Lower leg skin (tissue), 3 donors: ENCODE measurements around the gene CHAT.

Source experiments
- CTCF ChIP-seq, 3 donors: fragments of 450-650 bp; IDR thresholded peaks; one replicate each; pipeline ENCODE4 v1.5.1; 2016; ENCODE audit warnings: antibody characterized with exemption in 3 of 3, mild to moderate bottlenecking in 3 of 3, moderate library complexity in 2 of 3
- POLR2A ChIP-seq, 2 donors: fragments of 450-650 bp; IDR thresholded peaks; one replicate each; pipeline ENCODE4 v1.6.1; 2016 to 2017; ENCODE audit warnings: antibody characterized with exemption in 2 of 2, mild to moderate bottlenecking in 1 of 2, moderate library complexity in 1 of 2

- TF ChIP-seq CTCF (IDR thresholded peaks at IDR 0.05): no peak
- no peak for TF ChIP-seq POLR2A (IDR thresholded peaks at IDR 0.05)
Measured at GRCh38 chr10:49579621-49580020, 34.2 kb upstream of the CHAT start.
